Anterior cingulate cortex (tissue), 58 donors: Measurements from ENCODE around the gene KCTD16.

ENCODE experiments used
- DNase-seq, 58 donors: peaks; one replicate each; lab custom pipeline; 2025; lab: John Stamatoyannopoulos, UW

The KCTD16 gene

DNA sequence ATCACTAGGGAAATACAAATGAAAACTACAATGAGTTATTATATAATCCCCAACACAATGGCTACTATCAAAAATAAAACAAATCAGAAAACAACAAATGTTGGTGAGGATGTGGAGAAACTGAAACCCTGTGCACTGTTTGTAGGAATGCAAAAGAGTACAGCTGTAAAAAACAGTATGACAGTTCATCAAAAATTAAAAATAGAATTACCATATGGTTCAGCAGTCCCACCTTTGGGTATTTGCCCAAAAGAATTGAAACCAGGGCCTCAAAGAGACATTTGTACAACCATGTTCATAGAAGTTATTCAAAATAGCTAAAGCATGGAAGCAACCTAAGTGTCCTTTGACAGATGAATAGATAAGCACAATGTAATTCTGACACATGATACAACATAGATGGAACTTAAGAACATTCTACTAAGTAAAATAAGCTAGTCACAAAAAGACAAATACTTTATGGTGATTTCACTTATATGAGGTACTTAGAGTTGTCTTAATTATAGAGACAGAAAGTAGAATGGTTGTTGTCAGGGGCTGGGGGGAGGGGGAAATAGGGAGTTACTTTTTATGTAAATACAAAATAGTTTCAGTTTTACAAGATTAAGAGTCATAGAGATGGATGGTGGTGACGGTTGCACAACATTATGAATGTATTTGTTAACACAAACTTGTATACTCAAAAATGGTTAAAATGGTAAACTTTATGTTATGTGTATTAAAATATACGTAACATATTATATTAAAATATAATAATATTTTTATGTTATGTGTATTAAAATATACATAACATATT, 102.8 kb downstream of the KCTD16 start:
- no peak for DNase-seq

DNA sequence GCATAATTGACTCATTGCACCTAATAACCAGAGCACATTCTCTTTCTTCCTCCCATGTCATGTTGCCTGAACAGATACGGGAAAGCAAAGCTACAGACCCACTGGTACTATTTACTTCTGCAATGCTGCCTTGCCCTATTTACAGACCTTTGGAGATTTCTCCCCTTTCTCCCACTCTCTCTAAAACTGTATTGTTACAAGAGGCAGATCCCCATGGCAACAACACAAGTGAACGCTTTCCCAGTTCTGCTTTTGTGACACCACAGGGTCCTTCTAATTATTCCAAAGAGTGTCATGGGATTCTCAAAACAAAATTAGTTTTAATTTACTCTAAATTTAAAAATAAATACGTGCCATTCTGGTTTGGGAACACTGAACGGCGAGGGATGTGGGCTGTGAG, 104.7 kb downstream of the KCTD16 start:
- DNase-seq = peak in 2 of 58 donors; percentile 19 to 34

DNA sequence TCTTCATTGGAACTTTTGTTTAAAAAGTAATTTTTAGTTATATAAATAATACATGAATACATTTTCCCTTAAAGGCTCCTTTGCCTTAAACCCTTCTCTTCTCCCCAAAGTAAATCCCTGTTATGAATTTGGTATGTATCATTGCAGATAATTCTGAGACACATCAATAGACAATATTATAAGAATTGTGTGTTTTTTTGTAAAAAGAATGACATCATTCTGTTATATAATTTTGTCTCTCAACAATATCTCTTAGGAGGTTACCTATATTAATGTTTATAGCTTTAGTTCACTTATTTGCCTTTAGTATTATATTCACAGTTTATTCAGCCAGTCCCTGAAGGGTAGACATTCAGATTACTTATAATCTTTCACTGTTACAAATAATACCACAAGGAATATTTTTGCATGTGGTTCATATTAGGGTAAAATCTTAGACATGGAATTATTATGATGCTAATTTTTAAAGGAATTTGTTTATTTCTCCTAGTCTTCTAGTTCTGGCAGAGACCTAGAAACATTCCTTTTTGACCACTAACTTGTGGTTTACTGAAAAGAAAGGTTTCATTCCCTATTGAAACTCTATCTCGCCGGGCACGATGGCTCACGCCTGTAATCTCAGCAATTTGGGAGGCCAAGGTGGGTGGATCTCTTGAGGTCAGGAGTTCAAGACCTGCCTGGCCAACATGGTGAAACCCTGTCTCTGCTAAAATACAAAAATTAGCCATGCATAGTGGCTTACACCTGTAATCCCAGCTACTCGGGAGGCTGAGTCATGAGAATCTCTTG, 105.6 kb downstream of the KCTD16 start:
- no peak for DNase-seq

DNA sequence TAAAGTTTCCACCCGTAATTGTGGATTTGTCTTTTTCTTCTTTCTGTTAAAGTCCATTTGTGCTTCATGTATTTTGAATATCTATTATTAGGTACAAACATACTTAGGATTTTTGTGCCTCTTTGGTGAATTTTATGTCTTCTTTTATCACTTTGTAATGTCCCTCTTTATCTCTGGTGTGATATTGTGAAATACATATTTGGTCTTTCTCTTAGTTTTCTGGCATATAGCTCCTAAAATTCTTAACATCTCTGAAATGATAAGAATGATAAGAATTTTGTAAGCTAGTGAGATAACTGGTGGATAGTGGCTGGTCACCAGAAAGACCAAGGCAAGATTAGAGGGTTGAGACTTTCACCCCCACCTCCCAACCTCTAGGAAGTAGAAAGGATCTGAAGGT, 111.1 kb downstream of the KCTD16 start:
- no peak for DNase-seq

DNA sequence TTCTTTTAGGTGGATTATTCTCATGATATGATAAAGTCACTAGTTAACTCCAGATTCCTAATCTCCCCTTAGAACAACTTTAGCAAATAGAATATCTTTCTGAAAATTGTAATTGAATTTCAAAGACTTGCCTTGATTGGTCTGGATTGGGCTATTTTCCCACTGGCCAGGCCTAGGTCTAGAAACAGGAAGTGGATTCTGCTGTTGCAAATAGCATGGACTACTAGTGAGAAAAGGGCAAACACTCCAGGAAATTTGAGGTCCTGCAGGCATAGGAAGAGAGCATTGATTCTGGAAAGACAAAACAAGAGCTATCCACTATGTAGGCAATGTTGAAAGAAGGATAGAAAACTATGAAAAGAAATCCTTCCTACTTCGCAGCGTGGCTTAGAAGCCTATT, 113.4 kb downstream of the KCTD16 start:
- DNase-seq = no peak

DNA sequence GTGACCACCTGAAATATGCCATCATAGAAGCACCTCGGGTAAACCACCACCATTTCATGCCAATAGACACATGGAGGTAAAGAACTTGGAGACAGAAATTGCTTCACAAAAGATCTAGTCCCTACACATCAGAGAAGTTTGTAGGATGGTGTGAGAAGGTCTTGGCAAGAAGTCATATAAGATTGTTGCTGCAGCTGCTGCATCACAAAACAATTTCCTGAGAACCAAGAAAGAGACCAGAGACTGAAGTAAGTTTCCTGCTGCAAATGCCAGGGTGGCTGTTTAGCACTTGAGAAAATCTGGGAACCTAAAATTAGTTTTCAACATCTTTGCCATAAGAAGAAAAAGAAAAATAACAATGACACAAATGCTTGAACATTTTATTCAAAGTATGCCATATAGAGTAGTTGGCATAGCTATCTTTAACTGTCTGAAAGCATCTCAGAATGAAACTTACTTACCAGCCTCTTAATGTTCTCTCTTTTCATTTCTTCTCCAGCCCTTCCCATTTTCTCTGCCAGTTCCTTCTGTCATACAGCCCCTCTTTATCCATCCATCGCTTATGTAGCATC, 114.3 kb downstream of the KCTD16 start:
- peak in 3 of 58 donors; percentile 22 to 51 (median 23) for DNase-seq

DNA sequence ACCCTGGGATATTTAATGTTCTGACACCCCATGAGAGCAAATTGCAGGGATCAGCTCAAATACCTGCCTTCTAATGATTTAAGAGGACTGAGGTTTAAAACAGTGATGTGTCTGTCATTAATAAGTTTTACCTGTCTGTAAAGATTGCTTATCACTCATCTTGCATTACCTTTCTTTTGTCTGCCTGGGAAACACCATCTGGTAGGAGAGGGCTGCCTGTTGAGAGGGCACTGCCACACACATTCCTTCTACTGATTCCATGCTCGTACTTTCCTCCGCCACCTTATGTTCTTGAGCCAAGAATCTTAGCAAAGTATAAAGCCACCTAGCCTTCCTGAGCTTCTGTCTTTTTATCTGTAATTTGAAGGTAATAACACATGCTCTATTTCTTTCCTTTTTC, 118.6 kb downstream of the KCTD16 start:
- DNase-seq = no peak

DNA sequence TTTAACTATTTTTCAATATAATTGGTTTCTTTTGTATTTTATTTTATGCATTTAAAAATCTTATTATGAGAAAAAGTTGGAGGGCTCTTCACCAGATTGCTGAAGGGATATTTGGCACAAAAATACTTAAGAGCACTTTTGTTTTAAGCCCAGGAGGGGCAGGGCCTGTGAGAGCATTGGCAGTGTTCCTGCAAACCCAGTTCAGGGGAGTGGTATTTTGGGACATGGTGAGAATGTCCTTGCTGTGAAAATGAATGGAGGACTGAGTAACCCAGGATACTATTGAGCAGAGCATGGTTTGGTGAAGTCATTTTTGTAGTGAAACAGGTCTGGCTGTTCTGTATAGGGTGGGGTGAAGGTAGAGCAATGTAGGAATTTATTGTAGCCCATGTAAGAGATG, 121.4 kb downstream of the KCTD16 start:
- DNase-seq = peak in 1 of 58 donors; percentile 20

DNA sequence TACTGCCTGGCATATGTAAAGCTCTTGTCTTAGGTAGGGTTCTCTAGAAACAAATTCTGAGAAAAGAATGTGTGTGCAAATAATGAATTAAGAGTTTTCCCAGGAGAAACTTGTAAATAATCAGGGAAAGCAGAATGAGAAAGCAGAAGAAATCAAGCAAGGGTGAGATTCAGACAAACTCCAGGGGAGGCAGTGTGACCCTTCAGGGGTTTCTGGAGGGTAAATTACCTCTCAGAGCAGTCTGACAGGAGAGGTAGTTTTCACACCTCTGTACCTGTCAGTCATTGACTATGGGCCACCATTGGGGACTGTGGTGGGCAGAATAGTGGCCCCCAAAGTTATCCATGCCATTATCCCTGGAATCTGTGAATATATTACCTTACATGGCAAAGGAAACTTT, 124.6 kb downstream of the KCTD16 start:
- no peak for DNase-seq

DNA sequence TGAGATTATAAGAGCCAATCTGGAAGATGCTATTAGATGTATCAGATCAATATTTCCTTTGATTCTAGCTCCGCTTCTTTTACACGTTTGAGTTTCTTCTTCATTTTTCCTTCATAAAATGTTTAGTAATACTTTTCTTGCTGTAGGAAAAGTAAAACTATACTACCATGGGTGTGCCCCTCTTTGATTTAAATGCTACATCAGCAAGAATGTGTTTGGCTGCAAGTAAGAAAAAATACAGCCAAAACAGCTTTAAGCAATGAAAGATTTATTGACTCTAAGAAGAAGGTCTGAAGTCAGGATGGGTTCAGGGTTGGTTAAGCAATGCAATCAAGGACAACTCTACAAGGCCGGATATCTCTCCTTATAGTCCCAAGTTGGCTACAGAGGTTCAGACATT, 126.4 kb downstream of the KCTD16 start:
- DNase-seq = no peak

DNA sequence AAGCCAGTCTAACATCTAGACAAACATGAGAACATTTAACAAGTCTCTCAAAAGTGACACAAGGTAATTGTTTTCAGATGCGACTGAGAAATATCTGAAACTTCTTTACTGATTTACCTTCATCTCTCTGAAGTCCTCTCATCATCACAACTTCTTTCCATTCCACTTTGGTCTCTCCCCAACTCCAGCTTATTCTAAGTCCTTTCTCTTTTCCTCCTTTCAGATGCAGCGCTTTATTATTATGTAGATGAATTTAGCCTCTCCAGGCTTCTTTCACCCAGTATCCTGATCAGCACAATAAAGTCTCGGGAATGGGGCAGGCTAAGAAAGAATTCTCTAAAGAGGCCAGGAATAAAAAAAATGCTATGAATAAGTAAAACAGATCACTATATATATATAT, 128.0 kb downstream of the KCTD16 start:
- DNase-seq = no peak

DNA sequence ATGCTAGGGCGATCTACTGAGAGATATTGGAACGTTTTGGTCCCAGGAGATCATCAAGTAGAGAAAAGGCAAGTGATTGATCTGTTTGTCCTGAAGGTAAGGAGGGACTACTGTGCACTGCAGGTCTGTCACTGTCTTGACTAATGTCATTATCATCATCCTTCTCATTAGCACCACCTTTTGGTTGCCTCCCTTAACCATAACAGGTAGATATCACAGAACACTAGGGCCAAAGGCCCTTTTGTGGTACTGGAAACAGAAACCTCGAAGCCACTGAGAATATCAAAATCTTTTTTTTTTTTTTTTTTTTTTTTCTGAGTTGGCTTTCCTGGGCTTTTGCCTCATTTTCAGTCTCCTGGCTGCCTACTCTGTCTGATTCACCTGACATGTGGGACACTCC, 134.0 kb downstream of the KCTD16 start:
- no peak for DNase-seq

DNA sequence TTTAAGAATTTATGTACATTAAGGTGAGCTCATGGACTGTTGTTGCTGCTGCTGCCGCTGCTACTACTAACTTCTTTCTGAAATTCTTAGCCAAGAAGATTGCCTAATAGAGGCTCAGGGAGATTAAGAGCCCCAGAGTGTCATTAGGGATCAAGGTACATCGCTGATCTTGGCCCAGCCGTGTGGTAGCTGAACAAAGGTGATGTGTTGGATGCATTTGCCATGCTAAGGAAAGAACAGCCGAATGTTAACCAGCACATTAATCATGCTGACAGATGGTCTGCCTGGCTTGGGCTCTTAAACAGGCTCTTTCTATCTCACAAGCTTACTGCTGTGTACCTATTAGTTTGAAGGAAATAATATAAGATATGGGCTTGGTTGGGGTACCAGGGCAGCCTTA, 137.1 kb downstream of the KCTD16 start:
- DNase-seq = no peak

DNA sequence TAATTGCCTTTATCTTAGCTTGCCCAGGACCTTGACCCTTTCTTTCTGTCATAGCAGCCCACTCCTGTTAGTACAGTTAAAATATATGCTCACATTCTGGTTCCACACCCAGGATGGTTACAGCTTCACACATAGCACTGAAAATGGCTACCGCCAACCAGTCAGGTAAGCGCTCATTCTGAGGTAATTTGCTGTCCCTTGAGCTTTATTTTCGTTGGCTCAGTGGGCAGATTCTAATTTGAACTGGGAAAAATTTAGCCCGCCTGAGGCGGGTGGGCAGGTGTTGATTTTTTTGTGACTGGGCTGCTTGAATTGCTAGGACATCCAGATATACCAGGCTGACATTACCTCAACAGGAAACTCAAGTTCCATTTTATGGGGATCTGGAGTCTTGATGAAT, 137.5 kb downstream of the KCTD16 start:
- peak in 5 of 58 donors; percentile 0 to 37 (median 17) for DNase-seq

DNA sequence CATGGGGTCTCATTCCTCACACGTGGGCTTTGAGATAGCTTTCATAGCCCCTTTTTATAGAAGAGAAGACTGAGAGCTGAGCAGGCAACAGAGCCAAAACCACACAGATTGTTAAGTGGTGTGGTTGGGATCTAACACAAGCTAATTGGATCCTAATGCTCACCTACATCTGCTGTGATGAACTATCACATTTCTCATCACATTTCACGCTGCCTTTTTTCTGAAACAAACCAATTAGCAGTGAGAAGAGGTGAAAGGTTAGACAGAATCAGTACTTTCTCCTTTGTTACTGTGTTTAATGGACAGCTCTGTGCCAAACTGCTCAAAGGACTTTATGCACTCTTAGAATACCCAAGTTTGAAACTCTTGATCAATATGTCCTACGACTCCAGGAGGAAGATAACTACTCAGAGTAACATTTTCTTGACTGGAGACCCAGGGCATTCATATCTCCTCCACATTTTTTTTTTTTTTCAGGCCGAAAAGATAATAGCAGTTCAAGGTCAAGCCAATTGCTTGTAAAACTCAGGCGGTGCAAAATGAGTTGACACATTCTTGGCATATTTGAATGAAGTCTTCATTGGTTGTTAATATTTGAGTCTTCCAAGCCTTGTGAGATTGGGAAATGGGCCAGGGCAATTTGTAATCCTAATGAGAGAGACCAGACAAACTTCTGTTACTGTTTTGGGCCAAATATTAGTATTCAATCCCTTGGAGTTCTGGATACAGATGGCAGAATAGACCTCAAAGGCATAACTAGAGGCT, 138.4 kb downstream of the KCTD16 start:
- peak in 2 of 58 donors; percentile 4 to 24 for DNase-seq

DNA sequence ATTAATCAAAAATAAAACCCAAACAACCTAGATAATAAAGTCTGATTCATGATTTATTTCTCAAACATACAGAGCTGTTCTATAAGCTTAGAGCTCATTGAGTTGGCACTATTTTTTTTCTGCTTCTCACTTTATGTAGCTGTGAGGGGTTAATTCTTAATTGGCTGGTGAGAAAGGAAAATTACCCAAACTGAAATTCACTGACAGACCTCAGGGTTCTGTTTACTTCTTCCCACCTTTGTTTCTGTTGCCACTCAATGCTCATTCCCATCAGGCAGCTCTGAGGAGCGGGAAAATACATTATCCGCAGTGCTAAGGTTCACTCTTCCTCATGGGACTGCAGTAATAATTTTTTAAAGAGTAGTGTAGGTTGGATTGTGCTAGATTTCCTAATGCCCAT, 139.9 kb downstream of the KCTD16 start:
- no peak for DNase-seq

DNA sequence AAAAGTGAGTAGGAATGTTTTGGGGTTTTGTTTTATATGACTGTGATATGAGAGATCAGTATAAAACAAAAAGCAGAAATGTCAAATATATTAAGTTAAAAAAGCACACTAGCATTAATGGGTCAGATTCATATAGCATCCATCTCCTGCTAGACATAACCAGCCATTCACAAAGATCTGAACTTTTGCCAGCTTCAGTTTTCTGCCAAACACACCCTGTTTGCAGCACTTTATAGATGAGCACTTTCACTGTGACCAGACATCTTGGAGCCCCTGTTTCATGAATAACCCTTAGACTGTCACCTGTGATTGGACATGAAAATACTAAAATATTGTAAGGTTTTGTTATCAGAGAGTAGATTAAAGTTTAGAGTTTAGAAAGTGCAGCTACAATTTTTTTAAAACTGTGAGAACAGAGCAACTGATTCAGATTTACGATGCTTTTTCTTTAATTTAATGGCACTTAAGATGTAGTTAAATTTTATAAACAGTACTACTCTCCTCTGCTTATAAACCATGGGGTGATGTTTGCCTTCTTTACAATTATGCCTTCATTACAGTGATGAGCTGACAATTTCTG, 142.6 kb downstream of the KCTD16 start:
- no peak for DNase-seq

DNA sequence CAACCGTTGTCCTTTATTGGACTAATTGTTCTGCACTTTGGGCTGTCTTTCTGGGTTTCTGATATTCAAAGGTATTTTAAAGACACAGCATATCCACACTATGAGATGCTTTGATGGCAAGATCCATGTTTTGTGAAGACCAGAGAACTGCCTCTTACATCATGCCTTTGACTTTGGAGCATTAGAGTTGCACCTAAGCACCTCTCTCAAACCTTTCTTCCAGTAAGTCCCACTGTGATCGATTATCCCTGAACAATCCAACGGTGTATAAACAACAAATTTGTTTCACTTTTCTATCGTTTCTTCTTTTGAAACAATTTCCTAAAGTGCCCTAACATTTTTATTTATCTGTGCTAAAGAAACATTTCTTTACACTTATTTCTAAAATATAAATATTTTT, 144.4 kb downstream of the KCTD16 start:
- DNase-seq = no peak

DNA sequence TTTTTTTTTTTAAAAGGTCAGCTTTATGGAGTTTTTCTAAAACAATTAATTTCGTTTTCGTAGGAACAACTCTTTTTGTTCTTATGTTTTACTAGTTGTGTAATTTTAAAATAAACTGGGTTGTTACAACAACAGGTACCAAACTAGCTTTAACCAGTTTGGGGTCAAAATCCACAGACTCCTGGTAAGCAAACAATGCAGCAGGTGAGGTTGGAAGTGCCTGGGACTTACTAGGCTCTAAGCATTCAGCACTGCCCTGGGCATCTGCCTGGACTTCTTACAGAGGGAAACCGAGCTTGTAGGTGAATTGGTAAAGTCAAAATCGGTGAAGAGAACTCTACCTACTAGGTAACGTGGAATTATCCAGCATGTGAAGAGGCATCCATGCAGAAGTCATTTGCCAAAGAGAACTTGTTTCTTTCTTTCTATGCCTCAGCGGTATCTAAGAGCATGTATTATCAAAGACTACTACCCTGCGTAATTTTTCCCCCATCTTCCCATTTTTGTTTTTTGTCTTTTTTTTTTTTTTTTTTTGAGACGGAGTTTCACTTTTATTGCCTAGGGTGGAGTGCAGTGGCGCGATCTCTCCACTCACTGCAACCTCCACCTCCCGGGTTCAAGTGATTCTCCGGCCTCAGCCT, 145.4 kb downstream of the KCTD16 start:
- DNase-seq = no peak

DNA sequence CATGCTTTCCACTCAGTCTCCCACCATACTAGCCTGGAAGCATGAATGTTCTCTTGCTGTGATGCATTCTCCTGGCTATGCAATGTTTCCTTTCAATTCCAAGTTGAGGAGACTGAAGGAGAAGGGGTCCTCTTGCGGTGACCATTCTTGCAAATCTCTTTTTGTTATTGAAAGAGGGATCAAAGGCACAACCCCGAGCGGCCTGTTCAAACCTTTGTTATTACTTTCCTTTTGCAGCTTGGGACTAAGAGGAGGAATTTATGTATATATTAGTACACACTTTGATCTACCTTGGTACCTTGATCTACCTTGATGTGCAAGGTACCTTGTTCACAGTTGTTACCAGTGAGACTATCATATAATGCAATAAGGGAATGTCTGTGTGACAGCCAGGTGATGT, 147.3 kb downstream of the KCTD16 start:
- DNase-seq = no peak
